ENCODE data around the gene SMIM15. TPM values are rescaled to one million over a fixed set of nuclear protein-coding genes. Genes with fewer than 3 reads are reported as not detected.

SMIM15 gene
- total and polyA plus RNA-seq, 2 of the 13 experiments (the other 11 are each of a cell fraction or from before 2014, with no cell fraction given): 12.7 to 58.2 TPM

- TF ChIP-seq ZBTB33 (CRISPR knock-in tag; IDR thresholded peaks at IDR 0.05): no peak
- TF ChIP-seq NFE2L1 (CRISPR knock-in tag; IDR thresholded peaks at IDR 0.05; ENCODE audit: borderline replicate concordance): no peak
- no peak for TF ChIP-seq DBP (CRISPR knock-in tag; IDR thresholded peaks at IDR 0.05; ENCODE audit: not compliant biosample characterization)
- TF ChIP-seq SRSF1 (optimal IDR thresholded peaks at IDR 0.05; ENCODE audit: low read depth, low read length): peak; percentile 60
- TF ChIP-seq PHF5A (CRISPR knock-in tag; IDR thresholded peaks at IDR 0.05; ENCODE audit: low read depth, unreplicated experiment): no peak
- TF ChIP-seq HINFP (CRISPR knock-in tag; IDR thresholded peaks at IDR 0.05; ENCODE audit: low read depth): no peak; the same call in none of the 2 replicates
- TF ChIP-seq ZNF704 (CRISPR knock-in tag; IDR thresholded peaks at IDR 0.05; ENCODE audit: borderline replicate concordance): peak; percentile 55; the same call in 1 of the 2 replicates
- peak; percentile 98 for TF ChIP-seq RBFOX2 (IDR thresholded peaks at IDR 0.05; ENCODE audit: low read depth, low read length)
- peak; percentile 91 for TF ChIP-seq ZNF574 (CRISPR knock-in tag; IDR thresholded peaks at IDR 0.05)
- TF ChIP-seq MLX (CRISPR knock-in tag; IDR thresholded peaks at IDR 0.05): no peak
- TF ChIP-seq ZNF280B (CRISPR knock-in tag; IDR thresholded peaks at IDR 0.05; ENCODE audit: borderline replicate concordance): peak; percentile 45; the same call in 1 of the 2 replicates
- peak; percentile 27; the same call in 1 of the 2 replicates for TF ChIP-seq SOX5 (CRISPR knock-in tag; IDR thresholded peaks at IDR 0.05; ENCODE audit: borderline replicate concordance)
- peak; percentile 52; the same call in 1 of the 2 replicates for TF ChIP-seq ZNF354B (CRISPR knock-in tag; IDR thresholded peaks at IDR 0.05)
- no peak for TF ChIP-seq PAF1 (CRISPR knock-in tag; IDR thresholded peaks at IDR 0.05)
- no peak for TF ChIP-seq IKZF4 (CRISPR knock-in tag; IDR thresholded peaks at IDR 0.05; ENCODE audit: borderline replicate concordance, low read depth, not compliant biosample characterization)
Observed at GRCh38 chr5:61162010-61162831, at the start of gene SMIM15 (continued).
